Vagina (tissue), 2 donors: ENCODE results near the gene ARAP1.

ENCODE experiments used
- POLR2A ChIP-seq, 2 donors: fragments of 450-650 bp; IDR thresholded peaks; one replicate each; pipeline ENCODE4 v1.6.1; 2017; ENCODE audit warnings: antibody characterized with exemption in 2 of 2, mild to moderate bottlenecking in 2 of 2, moderate library complexity in 2 of 2
- TF ChIP-seq, protein P1 (sequence below), 3 experiments: fragments of 450-650 bp in 2 of 3; fragments of 200-600 bp in 1 of 3; sonication (generic) in 1 of 3; IDR thresholded peaks; one replicate each; pipeline ENCODE4 v1.5.1; 2017 to 2019; ENCODE audit warnings: antibody characterized with exemption in 3 of 3, mild to moderate bottlenecking in 2 of 3, moderate library complexity in 2 of 3

- TF ChIP-seq, protein P1, sequence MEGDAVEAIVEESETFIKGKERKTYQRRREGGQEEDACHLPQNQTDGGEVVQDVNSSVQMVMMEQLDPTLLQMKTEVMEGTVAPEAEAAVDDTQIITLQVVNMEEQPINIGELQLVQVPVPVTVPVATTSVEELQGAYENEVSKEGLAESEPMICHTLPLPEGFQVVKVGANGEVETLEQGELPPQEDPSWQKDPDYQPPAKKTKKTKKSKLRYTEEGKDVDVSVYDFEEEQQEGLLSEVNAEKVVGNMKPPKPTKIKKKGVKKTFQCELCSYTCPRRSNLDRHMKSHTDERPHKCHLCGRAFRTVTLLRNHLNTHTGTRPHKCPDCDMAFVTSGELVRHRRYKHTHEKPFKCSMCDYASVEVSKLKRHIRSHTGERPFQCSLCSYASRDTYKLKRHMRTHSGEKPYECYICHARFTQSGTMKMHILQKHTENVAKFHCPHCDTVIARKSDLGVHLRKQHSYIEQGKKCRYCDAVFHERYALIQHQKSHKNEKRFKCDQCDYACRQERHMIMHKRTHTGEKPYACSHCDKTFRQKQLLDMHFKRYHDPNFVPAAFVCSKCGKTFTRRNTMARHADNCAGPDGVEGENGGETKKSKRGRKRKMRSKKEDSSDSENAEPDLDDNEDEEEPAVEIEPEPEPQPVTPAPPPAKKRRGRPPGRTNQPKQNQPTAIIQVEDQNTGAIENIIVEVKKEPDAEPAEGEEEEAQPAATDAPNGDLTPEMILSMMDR (IDR thresholded peaks at IDR 0.05), result no peak
- TF ChIP-seq POLR2A (IDR thresholded peaks at IDR 0.05), result no peak
Observed at GRCh38 chr11:72742513-72743320, 9.5 kb downstream of the ARAP1 start.
